KBM-7 (cell line): ENCODE data around the gene SLC38A6.
"Not testable (repeated sequence)": the region's sequence is repeated elsewhere in the genome, so short reads cannot be mapped to it uniquely, and the experiment has no call there.

Source experiments
- DNase-seq: peaks from one replicate; pipeline ENCODE4 v3.0.0-alpha.2; 2015
- in situ Hi-C: fragments of 300-500 bp; cut with MboI; formaldehyde crosslinking; loops from 2 replicates; pipeline ENCODE4 v1.14.3; 2020; ENCODE audit warnings: low sequenced_read_pairs, low pct_unique_long_range_greater_than_20kb, mixed read lengths

Gene SLC38A6

GRCh38 chr14:61041704-61042103, 60.7 kb downstream of the SLC38A6 start:
- in situ Hi-C loops, result no loop called here
- DNase-seq, result no peak

- no peak for DNase-seq
- in situ Hi-C loops, result no loop called here
Observed at GRCh38 chr14:61042220-61042619, 61.2 kb downstream of the SLC38A6 start.

GRCh38 chr14:61043506-61043905, 62.5 kb downstream of the SLC38A6 start:
- in situ Hi-C loops, result no loop called here
- DNase-seq, result no peak

GRCh38 chr14:61047021-61047420, 66.0 kb downstream of the SLC38A6 start:
- no peak for DNase-seq
- in situ Hi-C loops, result no loop called here

- DNase-seq, result no peak
- in situ Hi-C loops, result no loop called here
Observed at GRCh38 chr14:61048640-61049039, 67.6 kb downstream of the SLC38A6 start.

GRCh38 chr14:61050417-61050816, 69.4 kb downstream of the SLC38A6 start:
- no peak for DNase-seq
- in situ Hi-C loops, result no loop called here

GRCh38 chr14:61051051-61051450, 70.0 kb downstream of the SLC38A6 start:
- in situ Hi-C loops, result no loop called here
- no peak for DNase-seq

GRCh38 chr14:61051621-61052020, 70.6 kb downstream of the SLC38A6 start:
- DNase-seq, result no peak
- in situ Hi-C loops, result no loop called here

- in situ Hi-C loops, result no loop called here
- DNase-seq, result no peak
Observed at GRCh38 chr14:61063461-61063860, 82.4 kb downstream of the SLC38A6 start.

- no peak for DNase-seq
- in situ Hi-C loops, result no loop called here
Observed at GRCh38 chr14:61064210-61064609, 83.2 kb downstream of the SLC38A6 start.

- in situ Hi-C loops, result no loop called here
- no peak for DNase-seq
Observed at GRCh38 chr14:61064856-61065255, 83.8 kb downstream of the SLC38A6 start.

- in situ Hi-C loops, result no loop called here
- no peak for DNase-seq
Observed at GRCh38 chr14:61065656-61066055, 84.6 kb downstream of the SLC38A6 start.

GRCh38 chr14:61072442-61072841, 91.4 kb downstream of the SLC38A6 start:
- in situ Hi-C loops, DNase-seq: not testable (repeated sequence)

- in situ Hi-C loops, result no loop called here
- no peak for DNase-seq
Observed at GRCh38 chr14:61074852-61075251, 93.8 kb downstream of the SLC38A6 start.

GRCh38 chr14:61076556-61076955, 95.5 kb downstream of the SLC38A6 start:
- DNase-seq, result no peak
- in situ Hi-C loops, result no loop called here

GRCh38 chr14:61077437-61077836, 96.4 kb downstream of the SLC38A6 start:
- DNase-seq, result no peak
- in situ Hi-C loops, result no loop called here

GRCh38 chr14:61077951-61078720, 97.1 kb downstream of the SLC38A6 start:
- in situ Hi-C loops, result no loop called here
- no peak for DNase-seq

- no peak for DNase-seq
- in situ Hi-C loops, result no loop called here
Observed at GRCh38 chr14:61080591-61081010, 99.6 kb downstream of the SLC38A6 start.

- no peak for DNase-seq
Observed at GRCh38 chr14:61088081-61088480, 107.0 kb downstream of the SLC38A6 start.

GRCh38 chr14:61089126-61089750, 108.2 kb downstream of the SLC38A6 start:
- in situ Hi-C loops, result no loop called here
- DNase-seq, result no peak

More at GRCh38 chr14:61088081-61088480, 107.0 kb downstream of the SLC38A6 start:
- in situ Hi-C loops, result no loop called here
